GM18870 (cell line): Measurements from ENCODE around the gene OPRL1.

Source experiments
- ATAC-seq: cut with Tn5 transposase; IDR thresholded peaks from one replicate; pipeline ENCODE4 v1.9.1; 2021; ENCODE audit warnings: moderate library complexity; ENCODE audit not compliant: unreplicated experiment

OPRL1 gene

GRCh38 chr20:64101731-64102621 is 22.1 kb downstream of the OPRL1 start:
- no peak for ATAC-seq

GRCh38 chr20:64102647-64103354 is 22.9 kb downstream of the OPRL1 start:
- ATAC-seq: no peak

DNA sequence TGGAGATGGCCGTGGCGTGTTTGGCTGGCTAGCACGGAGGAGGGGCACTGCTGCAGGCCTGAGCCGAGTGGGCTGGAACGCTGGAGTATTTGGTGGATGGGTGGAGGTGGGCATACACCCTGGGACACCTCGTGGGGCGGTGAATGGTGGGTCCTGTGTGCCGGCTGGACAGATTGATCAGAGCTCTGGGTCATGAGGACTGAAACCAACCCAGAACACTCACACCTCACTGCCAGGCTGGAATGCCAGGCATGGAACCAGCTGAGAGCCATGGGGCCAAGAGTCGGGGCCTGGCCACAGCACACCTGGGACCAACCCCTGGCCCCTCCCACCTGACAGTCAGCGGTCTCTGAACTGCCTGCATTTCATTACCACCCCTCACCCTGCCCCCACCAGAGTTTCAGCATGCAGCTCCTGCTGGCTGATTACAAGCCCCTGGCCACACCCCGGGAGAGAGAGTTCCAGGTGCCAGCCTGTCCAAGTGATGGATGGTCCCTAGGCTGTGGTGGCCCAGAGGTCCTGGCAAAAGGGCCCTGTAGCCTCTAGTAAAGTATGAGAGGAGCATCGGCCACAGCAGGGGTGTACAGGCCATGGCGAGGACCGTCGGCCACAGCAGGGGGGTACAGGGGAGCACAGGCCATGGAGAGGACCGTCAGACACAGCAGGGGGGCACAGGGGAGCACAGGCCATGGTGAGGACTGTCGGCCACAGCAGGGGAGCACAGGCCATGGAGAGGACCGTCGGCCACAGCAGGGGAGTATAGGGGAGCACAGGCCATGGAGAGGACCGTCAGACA is 24.2 kb downstream of the OPRL1 start:
- no peak for ATAC-seq

DNA sequence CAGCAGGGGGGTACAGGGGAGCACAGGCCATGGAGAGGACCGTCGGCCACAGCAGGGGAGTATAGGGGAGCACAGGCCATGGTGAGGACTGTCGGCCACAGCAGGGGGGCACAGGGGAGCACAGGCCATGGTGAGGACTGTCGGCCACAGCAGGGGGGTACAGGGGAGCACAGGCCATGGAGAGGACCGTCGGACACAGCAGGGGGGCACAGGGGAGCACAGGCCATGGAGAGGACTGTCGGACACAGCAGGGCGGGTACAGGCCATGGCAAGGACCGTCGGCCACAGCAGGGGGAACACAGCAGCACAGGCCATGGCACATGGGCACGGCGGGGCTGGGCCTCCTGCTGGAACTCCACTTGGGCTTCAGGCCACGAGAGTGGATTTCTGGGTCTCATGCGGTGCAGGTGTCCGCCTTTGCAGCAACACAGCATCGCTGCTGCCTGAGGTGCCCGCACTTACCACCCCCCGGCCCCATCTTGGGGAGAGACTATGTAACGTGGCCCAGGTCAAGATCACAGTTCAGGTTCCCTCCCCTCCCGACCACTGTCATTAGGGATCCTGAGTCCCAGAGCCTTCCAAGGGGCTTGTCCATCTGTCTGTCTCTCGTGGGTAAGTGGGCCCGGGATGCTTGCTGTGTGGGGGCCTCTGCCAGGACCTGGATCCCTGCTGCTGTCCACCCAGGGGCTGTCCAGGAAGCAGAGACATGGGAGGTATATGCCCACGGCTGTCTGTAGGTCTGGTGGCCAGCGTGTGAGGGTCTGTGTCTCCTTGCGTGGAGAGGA is 25.0 kb downstream of the OPRL1 start:
- ATAC-seq: no peak

- ATAC-seq: no peak
Measured at GRCh38 chr20:64105846-64106434, 26.1 kb downstream of the OPRL1 start.

DNA sequence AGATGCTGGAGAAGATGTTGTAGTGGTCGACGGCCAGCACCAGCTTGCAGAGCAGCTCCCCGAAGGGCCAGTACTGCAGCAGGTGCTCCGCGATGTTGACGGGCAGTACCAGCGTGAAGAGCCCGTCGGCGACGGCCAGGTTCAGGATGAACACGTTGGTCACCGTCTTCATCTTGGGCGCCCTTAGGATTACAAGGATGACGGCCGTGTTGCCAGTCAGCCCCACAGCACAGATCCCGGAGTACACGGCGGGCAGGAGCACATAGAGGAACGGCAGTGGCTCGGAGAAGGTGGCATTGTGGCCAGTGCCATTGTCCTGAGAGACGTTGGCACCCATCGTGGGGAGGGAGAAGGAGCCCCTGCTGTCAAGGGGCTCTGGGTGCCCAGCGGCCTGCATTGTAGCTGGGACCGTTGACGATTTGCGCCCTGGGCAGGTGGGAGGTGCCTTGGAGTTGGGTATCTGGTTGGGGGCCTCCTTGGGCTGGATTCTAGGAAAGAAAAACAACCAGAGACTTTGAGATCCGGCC is 26.6 kb downstream of the OPRL1 start:
- ATAC-seq: no peak

GRCh38 chr20:64106981-64107735 is 27.3 kb downstream of the OPRL1 start, which contains the start of gene NPBWR2:
NPBWR2 (minus strand) TSS chr20:64107565; CDS start chr20:64106831, 734 bp downstream.
- no peak for ATAC-seq

GRCh38 chr20:64107736-64108457 is 28.0 kb downstream of the OPRL1 start:
- ATAC-seq: no peak

- ATAC-seq: no peak
Measured at GRCh38 chr20:64108731-64109681, 29.1 kb downstream of the OPRL1 start.

GRCh38 chr20:64109831-64110391 is 30.0 kb downstream of the OPRL1 start:
- no peak for ATAC-seq

DNA sequence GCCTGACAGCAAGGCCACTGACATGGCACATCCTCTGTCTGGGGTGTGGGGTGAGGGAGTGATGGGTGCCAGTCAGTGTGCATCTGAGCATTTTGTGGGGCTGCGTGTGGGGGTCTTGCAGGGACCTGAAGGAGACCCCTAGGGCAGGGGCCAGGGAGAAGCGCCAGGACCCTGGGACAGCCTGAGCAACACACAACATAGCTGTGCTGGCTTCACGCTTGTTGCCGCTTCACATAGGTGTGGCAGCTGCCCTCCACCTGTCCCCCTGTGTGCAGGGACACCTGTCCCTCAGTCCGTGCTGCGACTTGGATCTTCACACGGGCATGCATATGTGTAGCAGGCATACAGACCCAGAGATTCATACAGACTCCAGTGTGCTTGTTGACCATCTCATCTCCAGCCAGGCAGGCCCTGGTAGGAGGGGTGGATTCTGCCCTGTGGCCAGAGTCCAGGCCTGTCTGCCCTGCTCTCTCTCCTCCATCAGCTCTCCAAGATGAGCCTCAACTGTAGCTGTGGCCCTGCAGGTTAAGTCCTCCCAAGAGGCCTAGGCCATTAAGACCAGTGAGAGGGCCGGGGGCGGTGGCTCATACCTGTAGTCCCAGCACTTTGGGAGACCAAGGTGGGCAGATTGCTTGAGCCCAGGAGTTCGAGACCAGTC is 30.7 kb downstream of the OPRL1 start:
- no peak for ATAC-seq

DNA sequence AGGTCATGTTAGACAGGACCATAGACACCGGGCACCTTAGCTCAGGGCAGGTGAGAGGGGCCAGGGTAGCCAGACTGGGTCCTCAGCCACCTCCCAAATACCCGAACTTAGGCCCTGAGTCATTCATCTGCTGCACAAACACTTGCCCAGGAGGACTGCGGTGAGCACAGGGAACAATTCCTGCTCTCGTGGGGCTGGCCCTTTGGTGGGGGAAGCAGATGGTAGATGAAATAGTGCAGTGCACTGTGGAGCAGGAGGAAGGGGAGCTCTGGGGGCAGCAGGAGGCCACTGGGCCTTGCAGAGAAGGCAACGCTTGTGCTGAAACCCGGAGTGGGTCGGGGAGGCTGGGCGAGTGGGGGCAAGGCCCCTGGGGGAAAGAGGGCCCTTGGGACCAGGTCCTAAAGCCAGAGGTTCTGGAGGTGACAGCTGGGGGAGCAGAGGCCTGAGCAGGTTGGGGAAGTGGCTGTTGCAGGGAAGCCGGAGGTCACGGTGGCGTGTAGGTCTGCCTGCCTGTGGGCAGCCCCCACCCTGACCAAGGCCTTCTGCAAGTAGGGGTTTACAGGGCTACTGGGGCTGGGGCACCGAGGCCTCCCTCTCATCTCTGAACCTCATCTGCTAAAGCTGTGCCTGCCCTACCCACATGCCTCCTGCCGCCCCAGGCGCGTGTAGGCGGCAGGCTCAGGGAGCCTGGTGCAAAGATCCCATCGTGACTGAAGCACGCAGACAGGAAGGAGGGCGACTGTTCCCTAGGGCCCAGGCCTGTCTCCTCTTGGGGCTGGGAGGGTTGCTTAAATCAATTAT is 32.2 kb downstream of the OPRL1 start:
- ATAC-seq: no peak

DNA sequence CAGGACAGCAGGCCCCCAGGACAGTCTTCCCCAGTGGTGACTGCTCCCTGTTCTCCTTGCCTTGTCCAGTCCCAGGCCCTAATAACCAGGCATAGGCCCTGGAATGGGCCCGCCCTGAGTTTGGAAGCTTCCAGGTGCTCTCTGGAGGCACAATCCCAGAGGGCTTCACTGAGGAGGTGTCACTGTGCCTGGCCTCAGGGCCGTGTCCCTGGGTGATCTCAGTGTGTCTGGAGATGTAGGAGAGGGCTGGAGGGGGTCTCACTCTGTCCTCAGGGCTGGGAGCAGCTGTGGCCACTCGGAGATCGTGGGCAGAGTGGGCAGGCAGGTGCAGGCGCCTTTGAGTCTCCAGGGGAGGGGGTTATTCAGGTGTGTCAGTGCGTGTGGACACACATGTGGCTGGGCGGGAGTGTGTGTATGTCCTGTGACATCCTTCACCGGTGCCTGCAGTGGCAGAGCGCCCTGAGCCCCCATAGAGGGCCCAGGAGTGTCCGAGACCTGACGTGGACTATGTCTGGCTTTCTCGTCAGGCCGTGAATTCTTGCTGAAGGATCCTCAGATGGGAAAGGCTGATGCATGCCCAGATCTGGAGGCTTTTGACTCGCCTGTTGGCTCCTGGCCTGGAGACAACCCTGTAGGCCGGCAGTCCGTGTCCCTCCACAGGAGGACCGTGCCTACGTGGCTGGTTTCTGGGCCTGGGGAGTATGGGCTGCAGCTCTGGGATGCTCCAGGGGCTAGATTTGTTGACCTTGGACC is 33.0 kb downstream of the OPRL1 start:
- no peak for ATAC-seq

DNA sequence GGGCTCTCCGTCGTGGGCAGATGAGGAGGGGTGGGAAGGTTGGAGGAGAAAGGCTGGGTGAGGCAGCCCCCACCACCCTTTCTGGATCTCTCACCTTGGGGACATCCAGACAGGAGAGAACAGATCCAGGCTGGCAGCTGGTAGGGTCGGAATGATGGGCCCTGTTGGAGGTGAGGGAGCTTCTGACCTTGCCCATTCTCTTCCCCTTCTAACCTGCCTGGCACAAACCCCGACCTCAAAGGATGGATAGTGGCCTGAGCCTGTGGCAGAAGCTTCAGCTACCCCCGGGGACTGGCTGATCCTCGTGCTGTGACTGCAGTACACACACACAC is 33.5 kb downstream of the OPRL1 start:
- ATAC-seq: no peak

- no peak for ATAC-seq
Measured at GRCh38 chr20:64113796-64114355, 34.0 kb downstream of the OPRL1 start.
